Measurements from ENCODE around the gene SMTNL1. TPM values are rescaled to one million over a fixed set of nuclear protein-coding genes. Genes with fewer than 3 reads are reported as not detected.

SMTNL1 gene
- total RNA-seq, 4 donors from 2014 or later = not detected

DNA sequence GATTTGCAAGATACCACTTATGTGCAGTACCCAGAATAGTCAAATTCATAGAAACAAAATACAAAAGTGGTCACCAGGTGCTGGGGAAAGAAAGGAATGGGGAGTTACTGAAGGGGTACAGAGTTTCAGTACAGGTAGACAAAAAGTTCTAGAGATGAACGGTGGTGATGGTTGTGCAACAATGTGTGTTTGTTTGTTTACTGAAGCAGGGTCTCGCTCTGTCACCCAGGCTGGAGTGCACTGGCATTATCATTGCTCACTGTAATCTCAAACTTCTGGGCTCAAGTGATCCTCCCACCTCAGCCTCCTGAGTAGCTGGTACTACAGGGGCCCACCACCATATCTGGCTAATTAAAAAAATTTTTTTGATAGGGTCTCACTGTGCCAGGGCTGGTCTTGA is 18.0 kb downstream of the SMTNL1 start:
- H3K36me3 ChIP-seq = peaks cover 0 to 84% (median 0%) of the 10 kb centered on the region in 3 donors
- DNase-seq = no peak
- no peaks in the 10 kb centered on the region for H3K9me3 ChIP-seq
- no peaks in the 10 kb centered on the region for H3K4me1 ChIP-seq
- no peak overlapping the region for H3K4me3 ChIP-seq
- H3K27me3 ChIP-seq = no peaks in the 10 kb centered on the region
- TF ChIP-seq, protein P1, sequence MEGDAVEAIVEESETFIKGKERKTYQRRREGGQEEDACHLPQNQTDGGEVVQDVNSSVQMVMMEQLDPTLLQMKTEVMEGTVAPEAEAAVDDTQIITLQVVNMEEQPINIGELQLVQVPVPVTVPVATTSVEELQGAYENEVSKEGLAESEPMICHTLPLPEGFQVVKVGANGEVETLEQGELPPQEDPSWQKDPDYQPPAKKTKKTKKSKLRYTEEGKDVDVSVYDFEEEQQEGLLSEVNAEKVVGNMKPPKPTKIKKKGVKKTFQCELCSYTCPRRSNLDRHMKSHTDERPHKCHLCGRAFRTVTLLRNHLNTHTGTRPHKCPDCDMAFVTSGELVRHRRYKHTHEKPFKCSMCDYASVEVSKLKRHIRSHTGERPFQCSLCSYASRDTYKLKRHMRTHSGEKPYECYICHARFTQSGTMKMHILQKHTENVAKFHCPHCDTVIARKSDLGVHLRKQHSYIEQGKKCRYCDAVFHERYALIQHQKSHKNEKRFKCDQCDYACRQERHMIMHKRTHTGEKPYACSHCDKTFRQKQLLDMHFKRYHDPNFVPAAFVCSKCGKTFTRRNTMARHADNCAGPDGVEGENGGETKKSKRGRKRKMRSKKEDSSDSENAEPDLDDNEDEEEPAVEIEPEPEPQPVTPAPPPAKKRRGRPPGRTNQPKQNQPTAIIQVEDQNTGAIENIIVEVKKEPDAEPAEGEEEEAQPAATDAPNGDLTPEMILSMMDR (IDR thresholded peaks at IDR 0.05) = no peak
- TF ChIP-seq POLR2A (IDR thresholded peaks at IDR 0.05) = no peak
- no peak overlapping the region for H3K27ac ChIP-seq

DNA sequence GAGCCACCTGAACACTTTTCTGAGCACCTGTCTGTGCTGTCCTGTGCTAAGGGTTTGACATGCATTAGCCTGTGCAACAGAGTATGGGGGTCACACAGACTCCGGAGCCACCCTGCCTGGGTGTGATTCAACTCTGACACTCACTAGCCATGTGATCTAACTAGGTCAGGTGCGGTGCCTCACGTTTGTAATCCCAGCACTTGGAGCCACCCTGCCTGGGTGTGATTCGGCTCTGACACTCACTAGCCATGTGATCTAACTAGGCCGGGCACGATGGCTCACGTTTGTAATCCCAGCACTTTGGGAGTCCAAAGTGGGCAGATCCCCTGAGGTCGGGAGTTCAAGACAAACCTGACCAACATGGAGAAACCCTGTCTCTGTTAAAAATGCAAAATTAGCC is 18.6 kb downstream of the SMTNL1 start:
- Histone ChIP-seq H3K36me3 (peaks cover 0 to 78% (median 0%) of the 10 kb centered on the region in 3 donors), H3K27me3 (no peaks in the 10 kb centered on the region), H3K4me1 (no peaks in the 10 kb centered on the region), H3K9me3 (no peaks in the 10 kb centered on the region), H3K4me3 (no peak overlapping the region), H3K27ac (no peak overlapping the region)
- no peak for DNase-seq
- TF ChIP-seq POLR2A (IDR thresholded peaks at IDR 0.05) = no peak
- TF ChIP-seq, protein P1 (IDR thresholded peaks at IDR 0.05) = no peak

DNA sequence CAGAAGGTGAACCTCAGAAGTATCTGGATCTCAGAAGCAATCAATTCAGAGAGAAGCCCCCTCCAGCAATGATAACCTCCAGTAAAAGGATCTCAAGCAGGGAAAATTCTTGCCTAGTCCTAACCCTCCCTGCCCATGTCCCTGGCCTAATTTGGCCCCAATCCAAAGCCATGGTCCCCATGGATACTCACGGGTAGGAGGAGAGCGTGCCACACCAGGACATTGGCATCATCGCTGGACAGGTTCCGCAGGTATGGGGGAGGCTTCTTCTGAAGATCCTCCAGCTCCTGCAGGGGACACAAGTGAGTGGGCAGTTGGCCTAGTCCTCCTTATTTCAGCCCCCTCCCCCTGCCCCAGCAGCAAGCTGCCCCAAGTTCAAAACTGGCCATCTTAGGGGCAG is 22.8 kb downstream of the SMTNL1 start:
- Histone ChIP-seq H3K27ac (no peak overlapping the region), H3K4me1 (peaks cover 0 to 4% (median 0%) of the 10 kb centered on the region in 4 donors), H3K27me3 (no peaks in the 10 kb centered on the region), H3K9me3 (no peaks in the 10 kb centered on the region), H3K36me3 (peaks cover 0 to 40% (median 0%) of the 10 kb centered on the region in 3 donors), H3K4me3 (no peak overlapping the region)
- no peak for DNase-seq
- TF ChIP-seq, protein P1 (IDR thresholded peaks at IDR 0.05) = no peak
- no peak for TF ChIP-seq POLR2A (IDR thresholded peaks at IDR 0.05)

DNA sequence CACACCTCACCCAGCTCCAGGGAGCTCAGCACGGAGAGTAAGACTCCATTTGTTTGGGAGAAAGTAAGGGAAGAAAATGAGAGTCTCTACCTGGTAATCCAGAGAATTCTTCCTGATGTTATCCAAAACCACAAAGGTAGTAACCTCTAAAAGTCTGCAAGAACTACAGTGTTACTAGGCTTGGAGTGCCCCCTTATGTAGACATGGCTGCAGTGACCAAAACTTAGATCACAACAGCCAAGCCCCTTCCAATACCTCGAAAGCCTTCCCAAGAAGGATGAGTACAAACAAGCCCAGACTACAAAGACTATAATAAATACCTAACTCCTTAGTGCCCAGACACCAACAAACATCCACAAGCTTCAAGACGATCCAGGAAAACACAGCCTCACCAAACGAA is 25.2 kb downstream of the SMTNL1 start:
- no peak overlapping the region for H3K27ac ChIP-seq
- peaks cover 0 to 18% (median 6%) of the 10 kb centered on the region in 4 donors for H3K4me1 ChIP-seq
- H3K27me3 ChIP-seq = no peaks in the 10 kb centered on the region
- no peak for TF ChIP-seq POLR2A (IDR thresholded peaks at IDR 0.05)
- TF ChIP-seq, protein P1 (IDR thresholded peaks at IDR 0.05) = no peak
- H3K4me3 ChIP-seq = no peak overlapping the region
- DNase-seq = no peak
- no peaks in the 10 kb centered on the region for H3K9me3 ChIP-seq
- H3K36me3 ChIP-seq = peaks cover 0 to 19% (median 0%) of the 10 kb centered on the region in 3 donors

DNA sequence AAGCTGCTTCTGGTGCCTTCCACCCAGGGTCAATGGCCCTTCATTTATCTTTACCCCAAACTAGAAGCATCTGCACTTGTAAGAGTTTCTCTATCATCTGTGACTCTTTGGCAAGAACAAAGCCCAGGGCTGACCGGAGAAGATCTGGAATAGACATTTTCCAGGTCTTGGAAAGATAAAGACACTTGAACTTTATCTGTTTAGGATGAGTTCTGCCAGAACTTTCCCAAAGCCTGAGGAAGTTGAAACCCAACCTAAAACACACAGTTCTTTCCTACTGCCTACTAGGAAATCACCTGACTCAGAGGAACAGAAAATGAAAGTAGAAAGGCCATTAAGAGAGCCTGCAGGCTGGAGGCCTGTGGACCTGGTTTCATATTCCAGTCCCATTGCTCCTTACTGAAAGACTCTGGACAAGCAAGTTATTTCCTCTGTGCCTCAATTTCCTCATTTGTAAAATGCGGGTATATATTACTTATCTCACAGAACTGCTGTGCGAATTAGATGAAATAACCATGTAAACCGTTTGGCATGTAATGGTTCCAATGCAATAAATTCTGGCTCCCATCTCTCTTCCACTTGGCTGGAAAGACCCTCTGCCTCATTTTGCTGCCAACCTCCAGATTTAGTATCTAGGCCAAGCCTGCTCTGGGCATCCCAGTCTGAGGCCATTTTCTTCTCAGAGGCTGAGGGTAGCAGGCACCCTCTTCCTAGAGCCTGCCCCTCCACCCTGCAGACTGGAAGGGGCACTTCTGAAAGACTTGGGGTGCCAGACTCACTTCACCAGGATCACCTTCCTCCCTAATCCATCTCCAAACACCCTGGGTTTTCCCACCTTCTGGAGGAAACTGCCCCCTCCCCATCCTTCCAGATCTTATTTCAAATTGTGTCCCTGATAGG is 28.9 kb downstream of the SMTNL1 start:
- Histone ChIP-seq H3K27me3 (no peaks in the 10 kb centered on the region), H3K4me1 (peaks cover 0 to 18% (median 6%) of the 10 kb centered on the region in 4 donors), H3K36me3 (no peaks in the 10 kb centered on the region), H3K4me3 (peak overlapping the region; percentile 61 to 97 (median 80)), H3K9me3 (no peaks in the 10 kb centered on the region), H3K27ac (peak overlapping the region; percentile 87 to 95 (median 91))
- TF ChIP-seq, protein P1 (IDR thresholded peaks at IDR 0.05) = no peak
- no peak for TF ChIP-seq POLR2A (IDR thresholded peaks at IDR 0.05)
- DNase-seq = peak in 2 of 3 donors; percentile 55 to 72

All from Peyer's patch (tissue), 4 donors.